ENCODE measurements around the gene OR4C45.

Gene OR4C45

GRCh38 chr11:50071584-50072225 lies 39.0 kb downstream of the OR4C45 start:
- no peak overlapping the region for H3K9ac ChIP-seq (ENCODE audit: low read depth, low read length)
- H3K4me3 ChIP-seq (ENCODE audit: low read depth in 1 of 2, low read length in 2 of 2), result no peak overlapping the region
- ATAC-seq (ENCODE audit: insufficient read depth, low read depth), result no peak
- H3K36me3 ChIP-seq (ENCODE audit: insufficient read depth, low read length), result no peaks in the 10 kb centered on the region
- H4K20me1 ChIP-seq (ENCODE audit: insufficient read depth, low read length), result no peaks in the 10 kb centered on the region
- H3K79me2 ChIP-seq (ENCODE audit: insufficient read depth, low read length), result no peaks in the 10 kb centered on the region
- H3K27ac ChIP-seq (ENCODE audit: low read length), result no peak overlapping the region
- H3K27me3 ChIP-seq (ENCODE audit: insufficient read depth, low read length, poor library complexity), result no peaks in the 10 kb centered on the region
- H3K4me1 ChIP-seq (ENCODE audit: insufficient read depth, low read length), result no peaks in the 10 kb centered on the region
- no peak overlapping the region for H2AFZ ChIP-seq (ENCODE audit: low read depth, low read length)
- H3K4me2 ChIP-seq (ENCODE audit: insufficient read depth, low read length), result no peak overlapping the region
- no peak for TF ChIP-seq EZH2 (IDR thresholded peaks at IDR 0.05; ENCODE audit: borderline replicate concordance, low read depth, low read length, severe bottlenecking)
- TF ChIP-seq, protein P1, sequence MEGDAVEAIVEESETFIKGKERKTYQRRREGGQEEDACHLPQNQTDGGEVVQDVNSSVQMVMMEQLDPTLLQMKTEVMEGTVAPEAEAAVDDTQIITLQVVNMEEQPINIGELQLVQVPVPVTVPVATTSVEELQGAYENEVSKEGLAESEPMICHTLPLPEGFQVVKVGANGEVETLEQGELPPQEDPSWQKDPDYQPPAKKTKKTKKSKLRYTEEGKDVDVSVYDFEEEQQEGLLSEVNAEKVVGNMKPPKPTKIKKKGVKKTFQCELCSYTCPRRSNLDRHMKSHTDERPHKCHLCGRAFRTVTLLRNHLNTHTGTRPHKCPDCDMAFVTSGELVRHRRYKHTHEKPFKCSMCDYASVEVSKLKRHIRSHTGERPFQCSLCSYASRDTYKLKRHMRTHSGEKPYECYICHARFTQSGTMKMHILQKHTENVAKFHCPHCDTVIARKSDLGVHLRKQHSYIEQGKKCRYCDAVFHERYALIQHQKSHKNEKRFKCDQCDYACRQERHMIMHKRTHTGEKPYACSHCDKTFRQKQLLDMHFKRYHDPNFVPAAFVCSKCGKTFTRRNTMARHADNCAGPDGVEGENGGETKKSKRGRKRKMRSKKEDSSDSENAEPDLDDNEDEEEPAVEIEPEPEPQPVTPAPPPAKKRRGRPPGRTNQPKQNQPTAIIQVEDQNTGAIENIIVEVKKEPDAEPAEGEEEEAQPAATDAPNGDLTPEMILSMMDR (IDR thresholded peaks at IDR 0.05; ENCODE audit: borderline replicate concordance, extremely low read depth, low read length, poor library complexity, severe bottlenecking), result no peak
- no peak for DNase-seq
- peaks cover 4% of the 10 kb centered on the region for H3K9me3 ChIP-seq (ENCODE audit: insufficient read depth, low read length, severe bottlenecking)

GRCh38 chr11:50072226-50073112 lies 39.8 kb downstream of the OR4C45 start:
- no peaks in the 10 kb centered on the region for H4K20me1 ChIP-seq (ENCODE audit: insufficient read depth, low read length)
- TF ChIP-seq, protein P1 (IDR thresholded peaks at IDR 0.05; ENCODE audit: borderline replicate concordance, extremely low read depth, low read length, poor library complexity, severe bottlenecking), result no peak
- TF ChIP-seq EZH2 (IDR thresholded peaks at IDR 0.05; ENCODE audit: borderline replicate concordance, low read depth, low read length, severe bottlenecking), result no peak
- H3K27me3 ChIP-seq (ENCODE audit: insufficient read depth, low read length, poor library complexity), result no peaks in the 10 kb centered on the region
- H3K4me3 ChIP-seq (ENCODE audit: low read depth in 1 of 2, low read length in 2 of 2), result no peak overlapping the region
- no peak for DNase-seq
- H2AFZ ChIP-seq (ENCODE audit: low read depth, low read length), result no peak overlapping the region
- no peaks in the 10 kb centered on the region for H3K79me2 ChIP-seq (ENCODE audit: insufficient read depth, low read length)
- no peak overlapping the region for H3K4me2 ChIP-seq (ENCODE audit: insufficient read depth, low read length)
- peaks cover 4% of the 10 kb centered on the region for H3K9me3 ChIP-seq (ENCODE audit: insufficient read depth, low read length, severe bottlenecking)
- H3K4me1 ChIP-seq (ENCODE audit: insufficient read depth, low read length), result no peaks in the 10 kb centered on the region
- H3K27ac ChIP-seq (ENCODE audit: low read length), result no peak overlapping the region
- no peaks in the 10 kb centered on the region for H3K36me3 ChIP-seq (ENCODE audit: insufficient read depth, low read length)
- ATAC-seq (ENCODE audit: insufficient read depth, low read depth), result no peak
- no peak overlapping the region for H3K9ac ChIP-seq (ENCODE audit: low read depth, low read length)

DNA sequence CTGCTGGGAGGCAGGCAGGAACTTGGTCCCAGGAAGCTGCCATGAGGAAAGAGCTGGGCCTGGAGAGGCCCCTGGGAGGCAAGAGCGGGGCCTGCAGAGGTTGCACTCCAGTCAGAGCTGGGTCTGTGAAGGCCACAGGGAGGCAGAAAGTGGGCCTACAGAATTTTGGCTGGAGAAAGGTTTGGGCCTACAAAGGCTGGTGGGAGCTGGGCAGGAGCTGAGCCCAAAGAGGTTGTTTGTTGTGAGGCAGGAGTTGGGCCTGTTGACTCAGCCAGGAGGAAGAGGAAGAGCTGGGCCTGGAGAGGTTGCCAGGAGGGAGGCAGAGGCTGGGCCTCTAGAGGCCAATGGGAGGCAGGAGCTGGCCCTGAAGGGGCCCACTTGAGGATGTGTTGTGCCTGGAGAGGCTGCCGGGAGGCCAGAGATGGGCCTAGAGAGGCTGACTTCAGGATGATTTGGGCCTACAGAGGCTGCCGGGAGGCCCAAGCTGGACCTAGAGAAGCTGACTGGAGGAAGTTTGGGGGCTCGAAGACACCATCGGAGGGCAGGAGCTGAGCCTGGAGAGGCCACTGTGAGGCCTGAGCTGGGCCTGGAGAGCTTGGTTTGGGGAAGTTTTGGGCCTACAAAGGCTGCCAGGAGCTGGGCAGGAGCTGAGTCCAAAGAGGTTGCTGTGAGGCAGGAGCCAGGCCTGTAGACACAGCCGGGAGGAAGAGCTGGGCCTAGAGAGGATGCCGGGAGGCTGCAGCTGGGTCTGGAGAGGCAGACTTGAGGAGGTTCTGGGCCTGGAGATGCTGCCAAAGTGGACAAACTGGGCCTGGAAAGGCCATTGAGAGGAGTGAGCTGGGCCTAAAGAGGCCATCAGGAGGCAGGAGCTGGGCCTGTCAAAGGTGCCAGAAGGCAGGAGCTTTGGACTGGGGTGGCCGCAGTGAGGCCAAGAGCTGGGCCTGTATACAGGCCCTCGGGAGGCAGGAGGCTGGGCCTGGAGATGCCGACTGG lies 40.7 kb downstream of the OR4C45 start:
- Histone ChIP-seq H3K79me2 (ENCODE audit: insufficient read depth, low read length) (no peaks in the 10 kb centered on the region), H3K4me2 (ENCODE audit: insufficient read depth, low read length) (no peak overlapping the region), H2AFZ (ENCODE audit: low read depth, low read length) (no peak overlapping the region), H3K36me3 (ENCODE audit: insufficient read depth, low read length) (no peaks in the 10 kb centered on the region), H3K4me3 (ENCODE audit: low read depth in 1 of 2, low read length in 2 of 2) (no peak overlapping the region), H3K27me3 (ENCODE audit: insufficient read depth, low read length, poor library complexity) (no peaks in the 10 kb centered on the region), H3K4me1 (ENCODE audit: insufficient read depth, low read length) (no peaks in the 10 kb centered on the region), H3K9me3 (ENCODE audit: insufficient read depth, low read length, severe bottlenecking) (peaks cover 4% of the 10 kb centered on the region), H4K20me1 (ENCODE audit: insufficient read depth, low read length) (no peaks in the 10 kb centered on the region), H3K27ac (ENCODE audit: low read length) (no peak overlapping the region), H3K9ac (ENCODE audit: low read depth, low read length) (no peak overlapping the region)
- no peak for DNase-seq
- no peak for TF ChIP-seq EZH2 (IDR thresholded peaks at IDR 0.05; ENCODE audit: borderline replicate concordance, low read depth, low read length, severe bottlenecking)
- TF ChIP-seq, protein P1 (IDR thresholded peaks at IDR 0.05; ENCODE audit: borderline replicate concordance, extremely low read depth, low read length, poor library complexity, severe bottlenecking), result no peak
- no peak for ATAC-seq (ENCODE audit: insufficient read depth, low read depth)
